GM19035 (cell line): ENCODE measurements around the gene TIMM17B.
"Not testable (repeated sequence)": the region's sequence is repeated elsewhere in the genome, so short reads cannot be mapped to it uniquely, and the experiment has no call there.

Source experiments
- ATAC-seq: cut with Tn5 transposase; IDR thresholded peaks from one replicate; pipeline ENCODE4 v1.9.1; 2021; ENCODE audit not compliant: unreplicated experiment

The TIMM17B gene

DNA sequence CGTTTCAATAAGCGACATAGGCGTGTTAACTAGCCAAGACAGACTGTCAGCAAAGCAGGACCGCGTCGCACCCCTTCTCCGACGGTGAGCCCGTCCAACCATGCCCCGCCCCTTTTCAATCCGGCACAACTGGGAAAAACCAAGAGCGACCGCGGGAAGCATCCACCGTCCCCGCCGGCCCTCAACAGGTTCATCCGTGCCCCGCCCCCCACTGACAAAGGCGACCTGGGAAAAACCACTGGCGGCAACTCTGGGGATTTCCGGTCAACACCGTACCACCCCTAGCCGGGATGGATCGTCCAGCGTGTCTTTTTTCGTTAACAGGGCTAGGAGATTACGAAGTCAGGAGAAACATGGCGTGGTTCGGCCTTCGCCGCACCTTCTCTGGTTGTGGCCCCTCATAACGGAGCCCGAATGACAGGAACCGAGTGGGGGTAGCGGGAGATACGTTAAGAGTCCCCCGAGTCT lies 377 bp downstream of the TIMM17B start:
- peak; percentile 16 for ATAC-seq

DNA sequence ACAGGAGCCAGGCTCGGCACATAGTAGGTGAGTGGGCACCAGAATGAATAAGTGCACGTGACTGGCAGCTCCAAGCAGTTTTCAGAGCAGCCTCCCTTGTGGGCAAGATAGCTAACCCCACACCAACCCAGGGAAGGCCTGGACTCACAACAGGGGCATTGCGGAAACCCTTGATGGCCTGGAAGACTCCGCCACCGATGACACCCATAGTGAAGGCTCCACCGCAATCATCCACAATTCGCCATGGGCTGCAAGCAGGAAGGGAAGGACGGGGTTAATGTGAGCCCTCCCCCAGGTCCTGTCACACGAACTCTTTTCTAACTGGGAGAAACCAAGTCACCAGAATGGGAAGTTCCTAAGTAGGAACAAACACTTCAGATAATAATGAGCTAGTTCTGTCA lies 957 bp downstream of the TIMM17B start:
- ATAC-seq, result no peak

DNA sequence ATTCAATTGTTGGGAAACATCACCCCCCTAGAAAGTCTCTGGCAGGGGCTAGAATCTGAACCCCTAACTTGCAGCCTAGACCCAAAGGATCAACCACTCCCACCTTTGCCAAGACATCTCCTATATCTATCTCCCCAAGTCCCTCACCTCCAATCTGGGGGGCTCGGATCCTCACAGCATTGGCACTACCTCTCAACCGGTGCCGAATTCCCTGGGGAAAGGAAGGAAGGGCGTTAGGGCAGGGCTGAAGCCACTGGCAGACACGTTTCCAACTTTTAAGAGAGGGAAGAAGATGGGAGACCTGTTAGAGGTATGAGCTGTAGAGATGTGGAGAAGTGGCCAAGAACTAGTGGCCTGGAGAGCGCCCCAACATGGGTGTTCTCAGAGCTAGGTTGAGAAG lies 2.7 kb downstream of the TIMM17B start:
- ATAC-seq, result no peak

DNA sequence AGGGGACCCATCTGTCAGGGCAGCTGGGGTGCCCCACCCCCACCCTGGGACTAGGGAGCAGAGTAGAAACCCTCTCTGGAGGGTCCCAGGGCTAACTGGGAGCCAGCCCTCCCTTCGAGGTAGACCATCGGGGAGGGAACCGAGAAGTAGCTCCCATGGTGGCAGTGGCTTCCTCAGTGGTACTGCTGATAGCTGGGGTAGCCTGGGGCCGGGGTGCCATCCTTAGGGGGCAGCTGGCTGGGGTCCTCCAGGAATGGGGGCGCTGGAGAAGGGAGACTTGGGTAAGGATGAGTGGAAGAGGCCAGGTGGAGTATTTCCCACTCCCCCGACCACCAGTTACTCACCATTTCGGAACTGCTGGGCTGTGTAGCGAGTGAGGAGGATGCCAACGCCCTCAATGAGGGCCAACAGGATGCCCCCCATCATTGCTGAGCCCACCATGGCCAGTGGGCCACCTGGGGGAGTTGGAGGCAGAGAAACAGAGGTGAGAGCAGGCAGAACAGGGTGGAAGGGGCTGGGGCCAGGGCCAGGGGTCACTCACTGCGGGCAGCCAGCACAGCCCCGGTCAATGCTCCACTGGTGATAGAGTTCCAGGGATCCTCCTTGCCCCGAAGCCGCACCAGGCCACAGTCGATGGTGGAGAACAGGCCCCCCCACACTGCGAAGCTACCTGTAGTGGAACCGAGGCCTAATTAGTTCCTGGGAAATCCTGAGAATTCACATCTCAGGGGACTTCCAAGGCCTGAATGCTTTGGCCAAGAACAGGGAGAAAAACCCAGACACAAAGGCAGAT lies 3.8 kb downstream of the TIMM17B start:
- no peak for ATAC-seq

DNA sequence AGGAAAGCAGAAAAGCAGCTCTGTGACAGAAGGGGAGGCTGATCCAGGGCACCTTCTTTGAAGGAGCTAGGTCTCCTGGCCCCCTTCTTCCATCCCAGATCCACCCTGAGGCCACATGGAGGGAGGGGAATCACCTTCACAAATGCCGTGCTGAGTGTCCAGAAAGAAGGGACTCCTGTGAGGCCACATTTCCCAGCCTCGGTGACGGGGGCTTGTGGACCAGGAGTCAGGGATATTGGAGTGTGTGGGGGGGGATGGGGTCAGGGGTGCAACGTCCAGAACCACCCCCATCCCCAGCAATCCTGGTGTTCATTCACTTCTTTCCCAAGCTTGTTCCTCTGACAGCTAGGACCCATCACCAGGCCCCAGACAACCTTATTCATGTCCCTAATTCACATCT lies 4.7 kb downstream of the TIMM17B start:
- ATAC-seq, result no peak

DNA sequence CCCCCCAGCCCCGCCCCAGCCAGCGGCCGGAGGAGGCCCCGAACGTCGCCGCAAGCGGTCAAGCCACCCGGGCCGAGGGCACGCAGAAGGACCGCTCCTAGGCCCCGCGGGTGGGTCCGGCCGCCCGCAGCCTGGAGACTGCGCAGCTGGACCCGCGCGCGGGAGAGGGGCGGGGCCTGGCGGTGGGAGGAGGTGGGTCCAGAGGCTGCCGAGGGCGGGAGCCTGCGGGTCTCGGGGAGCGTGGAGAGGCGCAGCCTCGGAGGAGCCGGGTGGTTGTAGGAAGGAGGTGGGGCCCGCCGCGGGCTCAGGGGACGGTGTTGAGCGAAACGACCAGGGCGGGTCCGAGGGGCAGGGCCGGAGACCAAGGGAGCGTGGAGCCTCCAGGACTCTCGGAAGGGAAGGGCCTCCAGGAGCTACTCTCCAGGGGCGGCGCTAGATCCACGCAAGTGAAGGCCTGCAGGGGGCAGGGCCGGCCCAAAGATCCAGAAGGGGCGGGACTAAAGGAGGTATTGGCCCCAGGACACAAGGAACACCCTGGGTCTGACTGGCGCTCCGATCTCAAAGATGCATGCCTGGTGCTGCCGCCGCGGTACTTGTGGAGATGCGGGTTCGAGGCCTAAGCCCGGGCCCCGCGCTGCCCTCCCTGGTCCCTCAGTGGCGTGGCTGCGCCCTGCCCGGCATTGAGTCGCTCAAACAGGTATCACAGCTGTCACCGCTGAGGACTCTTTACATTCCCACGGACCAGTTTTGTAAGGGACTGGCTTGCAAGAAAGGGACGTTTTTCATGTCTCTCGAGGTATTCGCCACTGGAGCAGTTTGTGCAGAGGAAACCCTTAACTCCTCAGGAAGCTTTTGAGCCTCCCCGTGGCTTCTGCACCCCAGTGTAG lies 5.9 kb downstream of the TIMM17B start:
- ATAC-seq, result peak; percentile 89

DNA sequence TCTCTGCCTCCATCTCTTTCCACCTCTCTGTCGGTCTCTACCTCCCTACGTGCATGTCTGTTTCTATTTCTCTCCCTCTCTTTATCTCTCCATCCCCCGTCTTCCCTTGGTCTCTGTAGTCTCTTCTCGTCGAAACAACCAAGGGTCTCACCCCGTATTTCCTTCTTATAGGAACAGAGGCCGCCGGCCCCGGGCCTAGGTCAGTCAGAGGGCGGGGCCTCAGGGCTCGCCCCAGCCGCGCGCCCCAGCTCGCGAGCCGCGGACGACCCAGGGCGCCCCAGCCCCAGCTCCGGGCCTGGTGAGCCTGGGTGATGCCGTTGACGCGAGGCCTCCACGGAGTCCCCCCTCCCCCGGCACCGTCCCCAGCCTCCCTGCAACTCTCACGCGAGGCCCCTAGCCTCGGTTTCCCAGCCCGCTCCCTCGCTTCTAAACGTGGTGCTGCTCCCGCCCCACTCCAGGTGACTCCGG lies 6.6 kb downstream of the TIMM17B start:
- ATAC-seq, result peak; percentile 52

DNA sequence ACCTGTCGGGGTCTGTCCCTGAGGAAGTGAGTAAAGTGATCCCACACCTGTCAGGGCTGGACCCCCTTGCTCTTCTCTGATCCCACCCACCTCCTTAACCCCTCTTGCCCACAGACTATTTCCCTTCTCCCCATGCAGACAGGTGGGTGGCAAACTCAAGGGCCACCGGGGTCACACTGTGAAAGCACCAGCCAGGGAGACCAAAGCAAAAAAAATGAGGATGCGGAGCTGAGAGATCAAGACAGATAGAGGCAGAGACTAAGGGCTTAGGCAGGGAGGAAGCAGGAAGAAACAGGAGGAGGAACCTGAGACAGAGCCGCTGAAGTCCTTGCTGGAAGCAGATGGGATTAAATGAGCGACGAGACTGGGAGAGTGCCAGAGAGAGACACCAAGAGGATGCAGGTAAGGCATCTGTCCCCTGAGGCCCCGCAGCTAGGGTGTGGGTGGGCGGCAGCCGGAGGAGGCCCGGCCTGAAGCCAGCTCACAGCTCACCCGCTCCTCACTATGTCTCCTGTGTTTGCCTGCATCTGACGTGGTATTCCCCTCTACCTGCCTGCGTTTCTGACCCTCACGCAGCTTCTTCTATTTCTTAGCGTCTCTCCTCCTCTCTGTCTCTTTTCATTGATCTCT lies 7.2 kb downstream of the TIMM17B start:
- no peak for ATAC-seq

DNA sequence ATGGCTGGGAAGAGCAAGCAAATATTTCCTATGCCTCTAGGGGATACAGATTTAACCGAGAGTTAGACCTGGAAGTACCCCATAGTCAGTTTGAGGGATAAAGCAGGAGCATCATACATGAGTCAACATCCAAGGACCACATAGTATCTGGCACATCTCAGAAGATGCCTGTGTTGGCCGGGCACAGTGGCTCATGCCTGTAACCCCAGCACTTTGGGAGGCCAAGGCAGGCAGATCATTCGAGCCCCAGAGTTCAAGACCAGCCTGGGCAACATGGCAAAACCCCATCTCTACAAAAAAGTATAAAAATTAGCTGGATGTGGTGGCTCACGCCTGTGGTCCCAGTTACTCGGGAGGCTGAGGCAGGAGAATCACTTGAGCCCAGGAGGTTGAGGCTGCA lies 11.0 kb downstream of the TIMM17B start:
- ATAC-seq, result not testable (repeated sequence)

DNA sequence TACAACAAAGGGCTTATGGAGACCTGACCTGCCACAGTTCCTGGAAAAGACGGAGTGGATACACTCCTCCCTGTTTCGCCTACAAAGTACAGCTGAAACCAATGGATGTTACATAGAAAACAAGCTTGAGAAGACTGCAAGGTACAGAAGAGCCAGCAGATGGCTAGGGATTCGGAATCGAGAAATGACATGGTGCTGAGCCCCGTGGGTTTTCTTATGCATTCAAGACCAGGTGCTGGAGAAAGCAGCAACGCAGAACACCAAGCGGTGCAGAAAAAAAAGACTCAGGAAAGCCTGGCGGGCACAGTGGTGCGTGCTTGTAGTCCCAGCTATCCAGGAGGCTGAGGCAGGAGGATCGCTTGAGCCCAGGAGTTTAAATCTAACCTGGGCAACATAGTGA lies 13.8 kb downstream of the TIMM17B start:
- ATAC-seq, result no peak

DNA sequence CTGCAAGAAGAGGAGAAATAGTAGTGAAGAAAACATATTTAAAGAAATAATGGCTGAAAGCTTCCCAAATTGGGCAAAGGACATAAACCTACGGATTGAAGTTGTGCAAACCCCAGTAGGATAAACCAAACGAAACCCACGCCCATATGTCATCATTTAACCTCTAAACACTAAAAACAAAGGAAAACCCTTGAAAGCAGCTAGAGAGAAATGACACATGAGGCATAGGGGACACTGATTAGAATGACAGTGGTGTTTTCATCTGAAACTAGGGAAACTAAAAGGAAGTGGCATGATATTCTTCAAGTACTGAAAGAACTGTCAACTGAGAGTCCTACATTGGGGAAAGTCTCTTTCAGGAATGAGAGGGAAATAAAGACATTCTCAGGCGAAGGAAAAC lies 20.6 kb downstream of the TIMM17B start:
- not testable (repeated sequence) for ATAC-seq

DNA sequence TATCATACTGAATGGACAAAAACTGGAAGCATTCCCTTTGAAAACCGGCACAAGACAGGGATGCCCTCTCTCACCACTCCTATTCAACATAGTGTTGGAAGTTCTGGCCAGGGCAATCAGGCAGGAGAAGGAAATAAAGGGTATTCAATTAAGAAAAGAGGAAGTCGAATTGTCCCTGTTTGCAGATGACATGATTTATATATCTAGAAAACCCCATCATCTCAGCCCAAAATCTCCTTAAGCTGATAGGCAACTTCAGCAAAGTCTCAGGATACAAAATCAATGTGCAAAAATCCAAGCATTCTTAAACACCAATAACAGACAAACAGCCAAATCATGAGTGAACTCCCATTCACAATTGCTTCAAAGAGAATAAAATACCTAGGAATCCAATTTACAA lies 25.6 kb downstream of the TIMM17B start:
- ATAC-seq, result not testable (repeated sequence)

DNA sequence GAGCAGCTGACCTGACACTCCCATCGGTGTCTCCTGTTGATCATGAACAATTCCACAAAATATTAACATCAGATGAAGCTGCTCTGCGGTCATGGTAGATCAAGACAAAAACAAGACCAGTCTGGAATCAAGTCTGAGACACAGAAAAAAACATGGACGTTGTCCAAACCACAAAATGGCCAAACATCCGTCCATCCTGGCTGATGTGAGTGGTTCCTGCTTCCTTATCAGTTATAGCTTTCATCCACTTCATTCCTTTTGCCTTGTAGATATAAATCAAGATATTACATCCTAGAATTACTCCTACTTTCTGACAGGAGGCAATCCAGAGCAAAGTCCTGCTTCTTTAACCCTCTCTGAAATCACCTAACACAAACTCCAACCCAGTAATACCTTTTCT lies 33.4 kb downstream of the TIMM17B start:
- no peak for ATAC-seq

DNA sequence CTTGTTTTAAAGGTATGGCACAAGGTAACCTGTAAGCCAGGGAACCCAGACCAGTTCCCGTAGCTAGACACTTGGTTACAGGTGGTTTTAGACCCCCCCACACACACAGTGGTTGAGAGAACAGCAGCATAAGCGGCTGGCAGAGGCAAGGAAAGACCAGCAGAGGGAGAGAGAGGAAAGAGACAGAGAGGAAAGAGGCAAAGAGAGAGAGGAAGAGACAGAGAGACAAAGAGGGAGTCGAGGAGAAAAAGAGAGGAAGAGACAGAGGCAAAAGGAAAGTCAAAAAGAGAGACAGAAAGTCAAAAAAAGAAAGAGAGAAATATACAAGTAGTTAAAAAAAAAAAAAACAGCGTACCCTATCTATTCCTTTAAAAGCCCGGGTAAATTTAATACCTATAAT lies 42.7 kb downstream of the TIMM17B start:
- no peak for ATAC-seq

DNA sequence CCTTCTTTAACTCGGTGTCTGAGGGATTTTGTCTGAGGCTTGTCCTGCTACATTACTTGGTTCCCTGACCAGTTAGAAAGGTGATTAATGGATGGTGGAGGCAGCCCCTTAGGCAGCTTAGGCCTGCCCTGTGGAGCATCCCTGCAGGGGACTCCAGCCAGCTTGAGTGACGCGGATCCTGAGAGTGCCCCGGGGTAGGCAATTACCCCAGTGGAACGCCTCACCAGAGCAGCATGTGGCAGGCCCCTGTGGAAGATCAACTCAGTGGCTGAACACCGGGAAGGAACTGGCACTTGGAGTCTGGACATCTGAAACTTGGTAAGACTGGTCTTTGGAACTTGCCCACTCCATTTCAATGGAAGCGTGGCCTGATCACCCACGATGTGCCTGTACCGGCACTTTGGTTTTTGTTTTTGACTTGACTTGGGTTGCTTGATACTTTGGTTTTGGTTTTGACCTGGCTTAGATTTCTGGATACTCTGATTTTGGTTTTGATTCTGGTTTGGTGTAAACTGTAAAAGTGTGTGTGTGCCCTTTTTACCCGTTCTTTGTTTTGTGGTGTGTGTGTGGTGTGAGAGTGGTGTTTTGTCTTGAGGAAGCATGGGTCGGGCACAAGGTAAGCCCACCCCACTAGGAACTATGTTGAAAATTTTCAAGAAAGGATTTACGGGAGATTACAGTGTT lies 43.3 kb downstream of the TIMM17B start:
- not testable (repeated sequence) for ATAC-seq

DNA sequence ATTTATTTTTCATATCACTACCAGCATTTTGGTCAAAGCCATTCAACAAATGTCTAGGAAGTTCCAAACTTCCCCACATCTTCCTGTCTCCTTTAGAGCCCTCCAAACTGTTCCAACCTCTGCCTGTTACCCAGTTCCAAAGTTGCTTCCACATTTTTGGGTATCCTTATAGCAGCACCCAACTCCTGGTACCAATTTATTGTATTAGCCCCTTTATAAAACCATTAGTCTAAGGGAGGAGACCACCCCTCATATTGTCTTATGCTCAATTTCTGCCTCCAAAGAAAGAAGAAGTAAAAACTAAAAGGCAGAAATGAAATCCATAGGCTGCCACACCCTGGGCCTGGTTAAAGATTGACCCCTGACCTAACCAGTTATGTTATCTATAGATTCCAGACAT lies 44.1 kb downstream of the TIMM17B start:
- ATAC-seq, result not testable (repeated sequence)

DNA sequence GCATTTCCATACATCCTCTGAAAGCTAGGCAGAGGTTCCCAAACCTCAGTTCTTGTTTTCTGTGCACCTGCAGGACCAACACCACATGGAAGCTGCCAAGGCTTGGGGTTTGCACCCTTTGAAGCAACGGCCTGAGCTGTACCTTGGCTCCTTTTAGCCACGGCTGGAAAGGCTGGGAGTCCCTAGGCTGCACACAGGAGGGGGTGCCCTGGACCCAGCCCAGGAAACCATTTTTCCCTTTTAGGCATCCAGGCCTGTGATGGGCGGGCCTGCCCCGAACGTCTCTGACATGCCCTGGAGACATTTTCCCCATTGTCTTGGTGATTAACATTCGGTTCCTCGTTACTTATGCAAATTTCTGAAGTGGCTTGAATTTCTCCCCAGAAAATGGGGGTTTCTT lies 44.7 kb downstream of the TIMM17B start:
- ATAC-seq, result no peak

DNA sequence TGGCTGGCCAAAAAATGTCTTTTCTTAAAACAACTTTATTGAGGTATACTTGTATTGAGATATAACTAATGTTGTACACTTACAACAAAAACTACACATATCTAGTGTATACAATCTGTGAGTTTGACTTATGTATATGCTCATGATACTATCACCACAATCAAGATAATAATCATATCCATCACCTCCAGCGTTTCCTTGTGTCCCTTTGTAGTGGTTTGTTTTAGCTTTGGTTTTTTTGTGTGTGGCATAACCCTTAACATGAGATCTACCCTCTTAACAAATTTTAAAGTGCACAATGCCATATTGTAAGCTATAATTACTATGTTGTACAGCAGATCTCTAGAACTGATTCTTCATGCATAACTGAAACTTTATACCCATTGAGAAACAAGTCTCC lies 48.7 kb downstream of the TIMM17B start:
- no peak for ATAC-seq
